ENCODE measurements around the gene CPTP.

- TF ChIP-seq CTCF (IDR thresholded peaks at IDR 0.05; ENCODE audit: low read length) (no peak), EZH2phosphoT487 (IDR thresholded peaks at IDR 0.05; ENCODE audit: low read length) (no peak), EZH2 (optimal IDR thresholded peaks at IDR 0.05; ENCODE audit: low read depth, low read length) (no peak)
Observed at GRCh38 chr1:1353389-1354151, 29.0 kb downstream of the CPTP start.

Measured in MM.1S (cell line).